Brain microvascular endothelial cell (primary cell): ENCODE results near the gene OBP2B.

Experiments
- DNase-seq: peaks from one replicate; pipeline ENCODE4 v3.0.0-alpha.2; 2020
- H3K27ac ChIP-seq: fragments of 250-450 bp; sonication (Bioruptor Pico); 2 replicates; pipeline ENCODE4 v1.5.1; 2020; ENCODE audit warnings: mild to moderate bottlenecking, moderate library complexity
- H3K27me3 ChIP-seq: fragments of 250-450 bp; sonication (Bioruptor Pico); replicated peaks from 2 replicates; pipeline ENCODE4 v1.5.1; 2020; ENCODE audit warnings: mild to moderate bottlenecking
- H3K36me3 ChIP-seq: fragments of 250-450 bp; sonication (Bioruptor Pico); replicated peaks from 2 replicates; pipeline ENCODE4 v1.5.1; 2020; ENCODE audit warnings: mild to moderate bottlenecking
- H3K4me3 ChIP-seq: 2 replicates; pipeline ENCODE4 v1.5.1; 2011; ENCODE audit warnings: low read depth, mild to moderate bottlenecking, control low read depth, low read length, moderate library complexity
- CTCF ChIP-seq: IDR thresholded peaks from 2 replicates; pipeline ENCODE4 v1.5.1; 2011; ENCODE audit warnings: low read depth, mild to moderate bottlenecking, moderate library complexity, low read length, control low read depth, inconsistent platforms; ENCODE audit errors: missing control alignments
- in situ Hi-C: cut with HindIII; loops from 2 replicates; pipeline ENCODE4 v1.10.0; 2017; ENCODE audit warnings: low sequenced_read_pairs, low pct_ligation_motif_present

Gene OBP2B

GRCh38 chr9:133169102-133169501, 39.9 kb downstream of the OBP2B start:
- in situ Hi-C loops: no loop called here
- H3K4me3 ChIP-seq: no peak overlapping the region
- peaks cover 2% of the 10 kb centered on the region for H3K27me3 ChIP-seq
- no peaks in the 10 kb centered on the region for H3K36me3 ChIP-seq
- DNase-seq: no peak
- no peak for TF ChIP-seq CTCF
- H3K27ac ChIP-seq: no peak overlapping the region

GRCh38 chr9:133168432-133168831, 40.6 kb downstream of the OBP2B start:
- Histone ChIP-seq H3K36me3 (no peaks in the 10 kb centered on the region), H3K27ac (no peak overlapping the region), H3K27me3 (peaks cover 2% of the 10 kb centered on the region), H3K4me3 (no peak overlapping the region)
- TF ChIP-seq CTCF: no peak
- in situ Hi-C loops: no loop called here
- DNase-seq: no peak

GRCh38 chr9:133167769-133168168, 41.3 kb downstream of the OBP2B start:
- peaks cover 2% of the 10 kb centered on the region for H3K27me3 ChIP-seq
- H3K36me3 ChIP-seq: no peaks in the 10 kb centered on the region
- no peak for TF ChIP-seq CTCF
- no peak overlapping the region for H3K4me3 ChIP-seq
- H3K27ac ChIP-seq: no peak overlapping the region
- no peak for DNase-seq
- in situ Hi-C loops: no loop called here

- Histone ChIP-seq H3K36me3 (no peaks in the 10 kb centered on the region), H3K4me3 (no peak overlapping the region), H3K27ac (no peak overlapping the region), H3K27me3 (peaks cover 2% of the 10 kb centered on the region)
- in situ Hi-C loops: no loop called here
- TF ChIP-seq CTCF: no peak
- DNase-seq: no peak
These were observed 41.8 kb downstream of the OBP2B start for GRCh38 chr9:133167096-133167730.

GRCh38 chr9:133166392-133166791, 42.7 kb downstream of the OBP2B start:
- in situ Hi-C loops: no loop called here
- no peak for TF ChIP-seq CTCF

GRCh38 chr9:133165452-133165730, 43.7 kb downstream of the OBP2B start:
- in situ Hi-C loops: no loop called here
- DNase-seq: no peak
- TF ChIP-seq CTCF: no peak

More at GRCh38 chr9:133166392-133166791, 42.7 kb downstream of the OBP2B start:
- no peaks in the 10 kb centered on the region for H3K36me3 ChIP-seq
- H3K27me3 ChIP-seq: no peaks in the 10 kb centered on the region
- no peak overlapping the region for H3K27ac ChIP-seq
- no peak overlapping the region for H3K4me3 ChIP-seq
- DNase-seq: no peak

More at GRCh38 chr9:133165452-133165730, 43.7 kb downstream of the OBP2B start:
- Histone ChIP-seq H3K4me3 (no peak overlapping the region), H3K36me3 (no peaks in the 10 kb centered on the region), H3K27ac (no peak overlapping the region), H3K27me3 (no peaks in the 10 kb centered on the region)
